Lower leg skin (tissue), 3 donors: ENCODE results near the gene BANF2.

Experiments
- POLR2A ChIP-seq, 2 donors: fragments of 450-650 bp; IDR thresholded peaks; one replicate each; pipeline ENCODE4 v1.6.1; 2016 to 2017; ENCODE audit warnings: antibody characterized with exemption in 2 of 2, mild to moderate bottlenecking in 1 of 2, moderate library complexity in 1 of 2
- TF ChIP-seq, protein P1 (sequence below), 3 donors: fragments of 450-650 bp; IDR thresholded peaks; one replicate each; pipeline ENCODE4 v1.5.1; 2016; ENCODE audit warnings: antibody characterized with exemption in 3 of 3, mild to moderate bottlenecking in 3 of 3, moderate library complexity in 2 of 3

DNA sequence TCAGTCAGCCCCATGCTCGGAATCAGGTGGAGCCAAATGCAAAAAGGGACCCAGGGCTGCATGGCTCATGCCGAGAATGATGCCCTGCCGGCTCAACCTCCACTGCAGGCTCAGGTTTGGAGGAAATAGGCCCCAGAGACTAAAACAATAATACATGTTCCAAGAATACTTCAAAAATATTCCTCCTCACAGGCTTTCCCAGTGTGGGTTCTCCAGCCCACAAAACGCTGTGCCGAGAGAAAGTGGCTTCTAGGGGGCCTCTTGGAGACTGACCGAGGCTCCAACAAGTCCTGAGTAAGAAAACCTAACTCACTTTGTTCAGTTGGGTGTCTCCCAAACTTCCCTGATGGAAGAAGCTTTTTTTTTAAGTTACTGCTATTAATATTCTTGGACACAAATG, 73.9 kb downstream of the BANF2 start:
- TF ChIP-seq, protein P1, sequence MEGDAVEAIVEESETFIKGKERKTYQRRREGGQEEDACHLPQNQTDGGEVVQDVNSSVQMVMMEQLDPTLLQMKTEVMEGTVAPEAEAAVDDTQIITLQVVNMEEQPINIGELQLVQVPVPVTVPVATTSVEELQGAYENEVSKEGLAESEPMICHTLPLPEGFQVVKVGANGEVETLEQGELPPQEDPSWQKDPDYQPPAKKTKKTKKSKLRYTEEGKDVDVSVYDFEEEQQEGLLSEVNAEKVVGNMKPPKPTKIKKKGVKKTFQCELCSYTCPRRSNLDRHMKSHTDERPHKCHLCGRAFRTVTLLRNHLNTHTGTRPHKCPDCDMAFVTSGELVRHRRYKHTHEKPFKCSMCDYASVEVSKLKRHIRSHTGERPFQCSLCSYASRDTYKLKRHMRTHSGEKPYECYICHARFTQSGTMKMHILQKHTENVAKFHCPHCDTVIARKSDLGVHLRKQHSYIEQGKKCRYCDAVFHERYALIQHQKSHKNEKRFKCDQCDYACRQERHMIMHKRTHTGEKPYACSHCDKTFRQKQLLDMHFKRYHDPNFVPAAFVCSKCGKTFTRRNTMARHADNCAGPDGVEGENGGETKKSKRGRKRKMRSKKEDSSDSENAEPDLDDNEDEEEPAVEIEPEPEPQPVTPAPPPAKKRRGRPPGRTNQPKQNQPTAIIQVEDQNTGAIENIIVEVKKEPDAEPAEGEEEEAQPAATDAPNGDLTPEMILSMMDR (IDR thresholded peaks at IDR 0.05): no peak
- no peak for TF ChIP-seq POLR2A (IDR thresholded peaks at IDR 0.05)
